Peyer's patch (tissue), 4 donors: Measurements from ENCODE around the gene CUEDC2.

Experiments used
- CTCF ChIP-seq, 6 experiments: fragments of 450-650 bp in 4 of 6; fragments of 200-600 bp in 2 of 6; sonication (generic) in 1 of 6; IDR thresholded peaks; one replicate each; pipeline ENCODE4 v1.5.1; 2017 to 2019; ENCODE audit warnings: antibody characterized with exemption in 6 of 6, mild to moderate bottlenecking in 3 of 6, moderate library complexity in 1 of 6
- POLR2A ChIP-seq, 2 donors: fragments of 450-650 bp; IDR thresholded peaks; one replicate each; pipeline ENCODE4 v1.5.1; 2017; ENCODE audit warnings: antibody characterized with exemption in 2 of 2, mild to moderate bottlenecking in 2 of 2, moderate library complexity in 2 of 2

GRCh38 chr10:102381983-102382382, 50.4 kb downstream of the CUEDC2 start:
- no peak for TF ChIP-seq CTCF (IDR thresholded peaks at IDR 0.05)
- no peak for TF ChIP-seq POLR2A (IDR thresholded peaks at IDR 0.05)
